Hypothalamus (tissue), 51 donors: Measurements from ENCODE around the gene ZNF275.
"Not testable (repeated sequence)": the region's sequence is repeated elsewhere in the genome, so short reads cannot be mapped to it uniquely, and the experiment has no call there.

Experiments used
- DNase-seq, 51 donors: peaks; one replicate each; lab custom pipeline; 2025; lab: John Stamatoyannopoulos, UW

The ZNF275 gene, protein sequence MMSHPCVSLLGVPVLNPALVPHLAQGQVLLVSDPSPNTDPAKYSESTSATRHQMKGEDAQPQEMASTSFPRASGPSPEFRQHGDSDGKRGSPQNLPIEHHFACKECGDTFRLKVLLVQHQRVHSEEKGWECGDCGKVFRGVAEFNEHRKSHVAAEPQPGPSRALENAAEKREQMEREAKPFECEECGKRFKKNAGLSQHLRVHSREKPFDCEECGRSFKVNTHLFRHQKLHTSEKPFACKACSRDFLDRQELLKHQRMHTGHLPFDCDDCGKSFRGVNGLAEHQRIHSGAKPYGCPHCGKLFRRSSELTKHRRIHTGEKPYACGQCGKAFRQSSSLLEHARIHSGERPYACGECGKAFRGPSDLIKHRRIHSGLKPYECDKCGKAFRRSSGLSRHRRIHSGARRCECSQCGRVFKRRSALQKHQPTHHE

DNA sequence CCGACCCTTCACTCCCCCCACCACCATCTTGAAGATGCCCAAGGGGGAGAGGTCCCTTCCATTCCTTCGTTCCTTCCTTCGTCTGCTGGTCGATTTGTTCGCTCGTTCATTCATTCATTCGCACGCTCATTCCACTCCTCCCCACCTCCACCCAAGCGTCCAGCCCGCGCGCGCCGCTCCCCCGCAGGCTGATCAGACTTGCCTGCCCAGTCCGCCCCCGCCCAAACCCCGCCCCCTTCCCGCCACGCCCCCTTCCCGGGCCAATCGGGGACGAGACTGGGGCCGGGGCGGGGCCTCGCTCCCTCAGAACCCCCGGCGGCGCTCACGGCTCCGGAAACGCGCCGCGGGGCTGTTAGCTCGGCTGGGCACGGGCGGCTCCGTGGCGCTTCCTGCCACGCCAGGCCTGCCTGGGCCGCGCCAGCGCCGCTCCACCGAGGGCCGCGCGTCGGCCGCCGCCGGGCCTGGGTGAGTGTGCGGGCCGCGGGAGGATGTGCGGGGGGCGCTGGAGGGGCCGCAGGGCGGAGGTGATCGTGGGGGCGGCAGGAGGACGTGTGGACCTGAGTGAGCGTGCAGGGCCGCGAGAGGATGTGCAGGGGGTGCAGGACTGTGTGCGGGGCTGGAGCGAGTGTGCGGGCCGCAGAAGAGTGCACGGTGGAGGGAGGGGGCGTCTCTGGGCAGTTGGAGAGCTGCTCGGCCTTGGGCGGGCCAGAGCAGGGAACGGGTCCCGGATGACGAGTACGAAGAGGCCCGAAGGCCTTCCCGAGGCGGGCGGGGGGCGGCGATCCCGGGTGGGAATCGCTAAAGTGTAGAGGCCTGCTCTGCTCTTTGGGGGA is at the start of gene ZNF275:
TSS of gene ZNF275 (plus strand) at position 333 of the 833 bp plus-strand sequence. CDS start 2,527 bp downstream, outside the sequence.
- peak in 50 of 51 donors; percentile 8 to 85 (median 62) for DNase-seq

DNA sequence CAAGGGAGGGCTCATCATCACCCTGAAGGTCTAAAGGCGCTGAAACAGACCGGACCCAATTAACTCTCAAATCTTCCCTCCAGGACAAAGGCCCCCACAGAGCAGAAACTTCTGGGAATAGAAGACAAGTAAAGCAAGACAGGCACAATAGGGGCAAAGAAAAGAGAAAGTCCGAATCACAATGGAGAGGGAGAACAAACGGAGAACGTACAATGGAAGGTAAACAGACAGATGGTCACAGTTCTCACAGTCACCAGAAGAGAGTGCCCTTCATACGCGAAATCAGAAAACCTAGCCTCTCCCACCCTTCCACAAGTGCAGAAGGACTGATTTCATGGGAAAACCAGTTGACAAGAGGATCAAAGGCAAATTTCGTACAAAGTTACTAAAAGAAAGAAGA is 48.3 kb upstream of the ZNF275 start:
- not testable (repeated sequence) for DNase-seq

DNA sequence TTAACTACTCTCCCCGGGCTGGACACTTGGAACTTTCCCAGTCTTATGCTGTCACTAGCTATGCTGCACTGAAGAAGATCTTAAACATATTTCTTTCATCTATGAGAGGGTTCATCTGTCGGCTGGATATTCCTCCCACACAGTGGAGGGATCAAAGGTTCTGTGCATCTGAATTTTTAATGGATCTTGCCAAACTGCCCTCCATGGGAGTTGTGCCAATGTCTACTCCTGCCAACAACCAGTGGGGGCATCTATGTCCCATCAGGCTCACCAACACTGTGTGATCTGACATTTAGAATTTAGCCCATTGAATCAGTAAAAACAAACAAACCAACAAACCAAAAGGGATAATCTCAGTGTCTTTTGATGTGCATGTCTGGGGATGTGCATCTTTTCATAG is 45.1 kb upstream of the ZNF275 start:
- not testable (repeated sequence) for DNase-seq

DNA sequence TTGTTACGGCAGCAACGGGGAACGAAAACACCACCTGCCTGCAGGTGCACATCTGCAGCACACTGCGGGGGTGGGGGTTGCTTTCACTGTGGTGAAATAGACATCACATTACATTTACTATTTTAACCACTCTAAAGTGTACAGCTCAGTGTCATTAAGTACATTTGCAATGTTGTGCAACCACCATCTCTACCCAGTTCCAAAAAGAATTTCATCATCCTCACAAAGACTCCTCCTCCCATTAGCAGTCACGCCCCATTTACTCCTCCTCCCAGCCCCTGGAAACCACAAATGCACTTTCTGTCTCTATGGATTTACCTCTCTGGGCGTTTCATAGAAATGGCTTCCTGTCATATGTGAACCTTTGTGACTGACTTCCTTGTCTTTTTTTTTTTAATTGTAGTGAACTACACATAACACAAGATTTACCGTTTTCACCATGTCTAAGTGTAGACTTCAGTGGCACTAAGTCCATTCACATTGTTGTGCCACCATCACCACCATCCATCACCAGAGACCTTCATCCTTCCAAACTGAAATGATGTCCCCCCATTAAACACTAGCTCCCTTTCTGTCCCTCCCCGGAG is 40.4 kb upstream of the ZNF275 start:
- not testable (repeated sequence) for DNase-seq

DNA sequence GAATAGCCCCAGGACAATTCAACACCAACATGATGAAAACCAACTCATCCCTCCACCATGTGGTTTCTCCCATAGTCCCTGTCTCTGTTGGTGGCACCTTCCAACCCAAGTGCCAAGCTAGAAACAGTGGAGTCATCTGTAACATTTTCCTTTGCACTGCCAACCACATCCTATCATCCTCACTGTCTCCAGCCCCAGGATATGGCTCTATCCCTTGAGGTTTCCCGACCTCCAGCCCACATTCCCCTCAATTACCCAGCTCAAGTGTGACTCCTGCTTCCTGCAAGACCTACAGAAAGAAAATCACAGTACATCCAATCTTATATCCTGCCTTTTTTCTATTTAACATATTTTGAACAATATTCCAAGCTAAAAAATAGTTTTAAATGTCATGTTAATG is 36.6 kb upstream of the ZNF275 start:
- no peak for DNase-seq

DNA sequence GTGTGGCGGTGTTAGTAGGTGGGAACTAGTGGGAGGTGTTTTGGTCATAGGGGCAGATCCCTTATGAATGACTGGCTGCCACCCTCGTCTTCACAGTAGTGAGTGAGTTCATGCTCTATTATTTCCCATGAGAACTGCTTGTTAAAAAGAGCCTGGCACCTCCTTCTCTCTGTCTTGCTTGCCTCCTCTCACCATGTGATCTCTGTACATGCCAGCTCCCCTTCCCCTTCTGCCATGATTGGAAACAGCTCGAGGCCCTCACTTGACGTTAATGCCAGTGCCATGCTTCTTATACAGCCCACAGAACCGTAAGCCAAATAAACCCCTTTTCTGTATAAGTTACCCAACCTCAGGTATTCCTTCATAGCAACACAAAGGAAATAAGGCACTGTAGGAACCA is 34.1 kb upstream of the ZNF275 start:
- no peak for DNase-seq

DNA sequence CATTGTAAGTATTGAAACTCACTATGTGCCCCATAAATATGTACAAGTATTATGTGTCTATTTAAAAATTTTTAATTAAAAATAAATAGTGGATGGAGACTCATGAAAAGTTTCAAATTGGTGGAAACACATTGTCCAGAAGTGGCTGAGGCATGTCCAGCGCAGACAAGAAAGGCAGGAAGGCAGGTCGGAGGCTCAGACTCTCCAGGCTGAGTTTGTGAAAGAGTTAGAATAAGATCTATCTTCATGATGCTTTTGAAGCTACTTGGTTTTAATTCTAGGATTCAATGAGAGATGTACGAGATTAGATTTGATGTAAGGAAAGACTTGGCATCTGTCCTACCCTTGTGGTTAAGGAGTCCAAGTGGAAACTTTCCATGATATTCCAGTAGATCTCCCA is 32.2 kb upstream of the ZNF275 start:
- no peak for DNase-seq

DNA sequence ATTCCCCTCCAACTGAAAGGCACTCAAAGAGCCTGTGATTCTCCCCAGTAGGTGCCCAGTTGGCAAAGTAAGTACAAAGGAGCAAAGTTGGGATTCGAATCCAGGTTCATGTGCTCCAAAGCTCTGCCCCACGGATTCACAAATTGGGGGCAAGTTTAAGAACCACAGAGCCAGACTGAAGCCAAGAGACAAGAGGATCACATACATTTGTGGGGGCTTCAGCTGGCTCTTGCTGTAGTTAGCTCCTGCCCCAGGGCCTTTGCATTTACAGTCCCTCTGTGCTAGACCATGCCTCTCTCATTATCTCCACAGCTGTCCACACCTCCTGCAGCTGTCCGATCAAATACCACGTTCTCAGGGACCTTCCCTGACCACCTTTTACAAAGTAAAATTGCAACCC is 31.2 kb upstream of the ZNF275 start:
- DNase-seq, result no peak

DNA sequence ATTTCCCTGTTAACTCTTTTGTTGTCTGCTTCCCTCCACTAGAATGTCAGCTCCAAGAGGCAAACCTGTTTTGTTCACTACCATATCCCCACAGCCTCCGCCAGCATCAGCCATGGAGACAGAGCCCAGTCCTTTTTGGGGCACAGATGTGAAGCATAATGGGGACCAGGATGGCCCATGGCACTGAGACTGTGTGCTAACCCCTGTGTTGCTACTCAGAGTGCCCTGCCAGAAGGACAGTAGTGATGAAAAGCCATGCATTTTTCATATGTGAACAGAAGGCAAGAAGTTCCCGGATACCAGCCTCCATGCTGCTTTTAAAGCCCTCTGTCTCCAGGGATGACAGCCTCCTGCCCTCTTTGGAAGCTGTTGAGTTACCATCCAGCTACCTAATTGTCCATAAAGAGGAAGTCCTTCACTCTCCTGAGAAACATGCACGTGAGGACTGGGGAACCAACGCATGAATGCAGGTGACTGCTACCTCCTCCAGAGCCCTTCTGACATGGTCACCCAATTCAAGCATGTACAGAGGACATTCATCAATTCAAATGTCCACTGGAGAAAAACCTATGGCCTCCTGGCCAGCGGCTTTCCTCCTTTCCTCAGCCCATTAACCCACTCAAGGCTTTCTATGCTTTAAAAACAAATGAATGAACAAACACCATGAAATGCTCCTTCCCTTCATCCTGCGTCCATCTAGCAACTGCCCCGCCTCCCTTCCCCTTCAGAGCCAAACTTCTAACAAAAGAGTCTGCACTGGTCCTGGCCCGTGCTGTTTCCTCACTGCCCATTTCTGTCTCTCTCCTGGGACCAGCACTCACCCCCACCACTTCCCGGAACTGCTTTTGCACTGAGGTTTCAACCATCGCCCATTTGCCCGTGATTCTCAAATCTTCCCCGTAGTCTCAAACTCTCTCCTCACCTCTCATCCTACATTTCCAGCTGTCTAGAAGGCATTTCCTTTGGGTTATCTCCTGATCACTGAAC is 30.4 kb upstream of the ZNF275 start:
- DNase-seq, result no peak

DNA sequence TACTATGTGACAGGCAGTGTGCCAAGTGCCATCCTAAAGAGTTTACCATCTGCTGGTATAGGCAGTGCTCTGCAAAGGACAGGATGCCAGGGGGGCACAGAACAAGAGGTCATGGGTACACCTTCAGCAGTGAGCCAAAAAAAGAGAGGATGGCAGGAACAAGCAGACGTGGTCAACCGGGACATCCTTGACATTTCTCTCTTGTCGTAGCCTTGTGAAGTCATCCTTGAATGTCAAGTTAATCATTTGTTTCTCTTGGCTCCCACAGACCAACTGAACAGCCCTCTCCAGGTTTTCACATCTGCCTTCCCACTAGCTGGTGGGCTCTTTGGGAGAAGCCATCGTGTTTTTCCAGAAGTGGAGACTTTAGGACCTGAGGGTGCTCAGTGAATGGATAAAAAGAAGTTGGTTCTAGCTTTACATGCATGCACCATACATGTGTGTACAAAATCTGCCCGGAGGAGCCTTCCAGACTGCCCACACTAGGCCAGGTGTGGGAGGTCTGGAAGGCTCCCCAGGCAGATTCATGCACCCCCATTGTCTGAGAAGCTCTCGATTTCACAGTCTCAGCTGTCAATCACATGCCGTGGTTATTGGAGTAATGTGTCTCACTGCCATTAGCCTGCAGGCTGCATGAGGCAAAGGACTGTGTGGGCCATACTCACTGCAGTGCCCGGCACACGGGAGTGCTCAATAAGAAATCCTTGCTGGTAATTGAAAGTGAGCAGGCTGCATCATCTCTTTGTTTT is 28.8 kb upstream of the ZNF275 start:
- DNase-seq, result no peak

DNA sequence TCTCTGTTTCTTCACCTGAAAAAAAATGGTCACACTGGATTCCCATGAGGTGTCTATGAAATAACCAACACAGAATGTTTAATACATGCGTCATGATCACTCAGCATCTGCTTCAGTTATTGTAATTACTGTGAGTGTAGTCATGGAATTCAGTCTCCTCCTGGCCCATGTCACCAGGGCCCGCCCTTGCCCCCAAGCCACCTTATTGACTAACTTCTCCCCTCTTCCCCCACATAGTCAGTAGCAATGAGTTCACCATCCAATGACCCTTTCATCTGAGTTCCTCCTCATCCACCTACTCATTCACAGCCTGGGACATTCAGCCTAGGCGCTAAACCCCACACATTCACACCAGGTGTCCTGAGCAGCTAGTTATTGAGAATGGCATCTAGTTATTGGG is 28.0 kb upstream of the ZNF275 start:
- DNase-seq, result no peak

DNA sequence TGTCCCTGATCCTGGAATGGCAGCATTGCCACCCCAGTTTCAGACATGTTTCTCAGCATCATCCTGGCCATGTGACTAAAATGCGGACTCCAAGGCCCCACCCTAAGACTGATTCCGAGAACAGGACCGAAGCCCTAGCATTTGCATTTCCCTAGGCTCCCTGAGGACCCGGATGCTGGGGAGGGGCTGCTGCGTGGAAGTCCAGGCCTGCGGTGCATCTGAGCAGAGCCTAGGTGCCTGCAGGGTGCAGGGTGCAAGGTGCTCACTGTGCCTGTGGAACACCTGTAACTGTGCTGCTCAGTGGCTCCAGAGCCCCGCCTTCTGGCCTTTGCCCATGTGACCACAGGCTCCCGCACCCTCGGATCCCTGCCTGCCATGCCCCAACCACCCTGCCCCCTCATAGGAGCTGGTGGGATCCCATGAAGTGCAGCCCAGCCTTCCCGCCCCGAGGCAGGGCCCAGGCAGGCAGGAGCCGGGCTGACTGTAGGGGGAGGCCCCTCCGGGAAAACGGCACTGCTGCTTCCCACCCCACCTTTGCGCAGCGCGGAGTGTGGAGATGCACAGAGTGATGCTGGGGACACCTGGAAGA is 27.3 kb upstream of the ZNF275 start:
- no peak for DNase-seq

DNA sequence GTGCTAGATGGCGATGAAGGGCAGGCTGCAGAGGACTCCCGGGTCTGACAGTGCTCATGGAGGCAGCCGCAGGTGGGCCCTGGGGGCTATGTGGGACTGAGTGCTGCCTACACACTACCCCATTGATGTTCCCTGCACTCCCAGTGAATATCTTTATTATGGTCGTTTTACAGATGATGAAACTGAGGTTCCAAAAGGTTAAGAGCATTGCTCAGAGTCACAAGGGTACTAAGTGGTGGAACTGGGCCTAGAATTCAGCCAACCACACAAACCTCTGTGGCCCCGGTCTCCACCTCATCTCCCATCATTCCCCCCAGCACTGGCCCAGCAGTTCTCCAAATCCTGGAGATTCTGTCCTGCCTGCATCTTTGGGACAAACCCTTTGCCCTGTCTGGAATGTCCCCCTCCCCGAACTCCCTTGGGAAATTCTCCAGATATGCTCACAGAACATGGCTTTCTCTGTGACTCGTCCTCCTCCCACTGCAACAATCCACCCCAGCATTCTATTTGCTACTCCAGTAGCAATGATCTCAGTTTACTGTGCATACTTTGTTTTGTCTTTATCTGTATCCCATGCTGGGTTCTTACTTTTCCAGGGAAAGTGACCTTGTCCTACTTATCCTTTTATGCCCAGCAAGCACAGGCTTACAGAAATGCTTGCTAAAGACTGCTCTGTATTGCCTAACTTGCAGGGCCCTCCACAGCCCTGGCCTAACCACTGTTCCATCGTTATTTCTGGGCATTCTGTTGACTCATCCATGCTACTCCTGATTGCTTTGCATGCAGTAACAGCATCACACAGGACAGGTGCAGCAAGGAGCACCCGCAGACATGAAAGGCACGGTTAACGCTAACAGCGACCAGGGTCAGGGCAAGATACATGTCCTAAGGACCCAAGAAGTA is 26.4 kb upstream of the ZNF275 start:
- no peak for DNase-seq

DNA sequence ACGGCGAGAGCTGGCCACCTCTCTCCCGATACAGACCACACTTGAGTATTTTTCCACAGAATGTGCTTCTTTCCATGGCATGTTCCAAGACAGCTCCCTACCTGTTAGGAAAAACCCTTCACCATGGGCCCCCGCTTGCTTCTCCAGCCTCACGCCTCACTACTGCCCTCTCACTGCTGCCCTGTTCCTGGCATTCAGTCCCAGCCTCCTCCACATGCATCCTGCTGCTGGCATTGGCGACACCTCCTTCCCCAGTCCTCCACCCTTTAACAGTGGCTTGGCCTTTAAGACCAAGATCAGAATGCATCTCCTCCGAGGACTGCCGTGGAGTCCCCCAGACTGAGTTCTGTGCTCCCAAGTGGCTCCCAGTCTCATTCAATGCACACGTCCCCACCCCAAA is 23.1 kb upstream of the ZNF275 start:
- DNase-seq, result no peak

DNA sequence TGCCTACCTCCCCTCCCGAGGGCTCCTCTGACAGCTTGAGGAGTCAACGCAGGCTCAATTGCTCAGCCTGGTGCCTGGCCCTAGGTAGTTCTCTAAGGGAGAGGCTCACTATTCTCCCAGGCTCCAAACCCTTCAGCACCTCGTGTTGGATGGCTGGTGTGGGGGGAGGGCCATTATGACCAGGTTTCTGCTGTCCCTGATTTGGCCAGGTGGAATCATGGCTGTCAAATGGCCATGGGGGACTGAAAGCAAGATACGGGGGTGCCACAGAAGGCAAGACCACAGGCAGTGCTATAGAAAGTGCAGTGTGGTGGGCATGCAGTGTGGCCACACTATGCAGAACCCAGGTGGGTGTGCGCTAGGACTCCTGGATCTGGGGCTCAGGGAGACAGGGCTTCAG is 21.9 kb upstream of the ZNF275 start:
- DNase-seq, result no peak

DNA sequence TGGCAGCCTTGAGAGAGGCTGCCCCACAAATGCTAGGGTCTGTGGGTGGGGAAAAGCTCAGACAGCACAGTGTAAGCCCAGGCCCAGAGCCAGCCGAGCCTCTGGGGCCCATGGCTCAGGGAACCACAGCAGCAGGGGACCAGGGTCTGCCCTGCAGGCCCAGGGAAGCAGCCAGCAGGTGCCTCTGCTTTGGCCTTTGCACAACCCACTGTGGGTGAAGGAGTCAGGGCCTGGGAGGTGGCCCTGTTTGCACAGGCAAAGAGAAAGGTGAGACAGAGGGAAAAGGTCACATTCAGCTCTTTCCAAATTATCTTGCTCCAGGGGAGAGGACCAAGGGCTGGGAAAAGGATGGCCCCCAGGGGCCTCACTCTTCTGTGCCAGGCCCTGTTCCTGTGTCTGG is 21.1 kb upstream of the ZNF275 start:
- DNase-seq, result no peak

DNA sequence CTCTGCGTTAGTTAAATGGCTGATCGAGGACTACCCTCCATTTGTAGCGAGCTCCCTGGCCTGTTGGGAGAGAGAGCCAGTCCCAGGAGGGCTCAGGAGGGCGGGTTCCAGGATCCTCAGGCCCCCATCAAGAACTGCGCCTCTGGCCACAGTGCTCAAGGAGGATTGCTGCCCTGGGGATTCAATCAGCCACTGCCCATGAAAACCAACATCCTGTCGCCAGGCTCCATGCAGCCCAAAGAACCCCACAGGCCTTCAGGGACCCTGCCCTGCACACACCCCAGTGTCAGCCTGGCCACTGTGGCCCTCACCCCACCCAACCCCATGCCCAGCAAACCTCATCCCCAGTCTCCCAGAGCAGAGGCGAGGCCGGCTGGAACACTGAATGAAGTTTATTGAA is 16.6 kb upstream of the ZNF275 start:
- DNase-seq, result no peak
